LNCAP (cell line): ENCODE data around the gene EPB41L1.

Source experiments
- TF ChIP-seq, protein P1 (sequence below): fragments of 450-650 bp; IDR thresholded peaks from 2 replicates; pipeline ENCODE4 v1.5.1; 2017; ENCODE audit warnings: mild to moderate bottlenecking

EPB41L1 gene

DNA sequence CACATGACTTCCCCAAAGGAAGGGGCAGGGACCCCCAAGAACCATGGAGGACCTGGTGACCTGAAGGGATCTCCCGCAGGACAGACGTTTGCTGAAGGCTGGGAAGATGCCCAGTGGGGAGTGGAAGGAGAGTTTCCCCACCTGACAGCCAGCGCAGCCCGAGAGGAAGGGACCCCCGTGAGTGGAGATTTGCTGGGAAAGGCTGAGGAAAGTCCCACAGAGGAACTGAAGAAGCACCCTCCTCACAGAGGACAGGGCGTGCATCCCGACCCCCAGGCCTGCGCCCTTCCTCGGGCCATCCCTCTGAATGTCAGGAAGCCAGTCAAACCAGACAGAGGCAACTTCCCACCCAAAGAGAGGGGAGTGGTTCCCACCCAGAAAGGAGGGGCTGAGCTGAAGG lies 52.1 kb downstream of the EPB41L1 start:
- TF ChIP-seq, protein P1, sequence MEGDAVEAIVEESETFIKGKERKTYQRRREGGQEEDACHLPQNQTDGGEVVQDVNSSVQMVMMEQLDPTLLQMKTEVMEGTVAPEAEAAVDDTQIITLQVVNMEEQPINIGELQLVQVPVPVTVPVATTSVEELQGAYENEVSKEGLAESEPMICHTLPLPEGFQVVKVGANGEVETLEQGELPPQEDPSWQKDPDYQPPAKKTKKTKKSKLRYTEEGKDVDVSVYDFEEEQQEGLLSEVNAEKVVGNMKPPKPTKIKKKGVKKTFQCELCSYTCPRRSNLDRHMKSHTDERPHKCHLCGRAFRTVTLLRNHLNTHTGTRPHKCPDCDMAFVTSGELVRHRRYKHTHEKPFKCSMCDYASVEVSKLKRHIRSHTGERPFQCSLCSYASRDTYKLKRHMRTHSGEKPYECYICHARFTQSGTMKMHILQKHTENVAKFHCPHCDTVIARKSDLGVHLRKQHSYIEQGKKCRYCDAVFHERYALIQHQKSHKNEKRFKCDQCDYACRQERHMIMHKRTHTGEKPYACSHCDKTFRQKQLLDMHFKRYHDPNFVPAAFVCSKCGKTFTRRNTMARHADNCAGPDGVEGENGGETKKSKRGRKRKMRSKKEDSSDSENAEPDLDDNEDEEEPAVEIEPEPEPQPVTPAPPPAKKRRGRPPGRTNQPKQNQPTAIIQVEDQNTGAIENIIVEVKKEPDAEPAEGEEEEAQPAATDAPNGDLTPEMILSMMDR, result no peak

DNA sequence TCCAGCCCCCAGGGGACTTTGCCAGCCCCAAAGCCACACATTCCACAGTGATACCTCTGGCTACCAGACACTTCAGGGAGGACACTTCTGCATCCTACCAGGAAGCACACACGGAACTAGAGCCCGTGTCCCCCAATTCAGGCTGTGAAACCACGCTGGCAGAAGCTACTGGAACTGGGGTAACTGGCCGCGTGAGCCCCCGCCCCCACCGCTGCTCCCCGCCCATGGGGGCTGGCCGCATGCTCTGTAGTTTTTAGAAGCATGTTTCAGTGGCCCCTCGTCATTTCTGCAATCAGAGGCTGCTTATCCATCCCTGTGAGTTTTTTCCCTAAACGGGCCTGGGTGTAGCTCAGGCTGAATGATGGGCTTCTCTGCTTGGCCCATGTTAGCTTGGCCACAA lies 53.1 kb downstream of the EPB41L1 start:
- TF ChIP-seq, protein P1, result no peak

DNA sequence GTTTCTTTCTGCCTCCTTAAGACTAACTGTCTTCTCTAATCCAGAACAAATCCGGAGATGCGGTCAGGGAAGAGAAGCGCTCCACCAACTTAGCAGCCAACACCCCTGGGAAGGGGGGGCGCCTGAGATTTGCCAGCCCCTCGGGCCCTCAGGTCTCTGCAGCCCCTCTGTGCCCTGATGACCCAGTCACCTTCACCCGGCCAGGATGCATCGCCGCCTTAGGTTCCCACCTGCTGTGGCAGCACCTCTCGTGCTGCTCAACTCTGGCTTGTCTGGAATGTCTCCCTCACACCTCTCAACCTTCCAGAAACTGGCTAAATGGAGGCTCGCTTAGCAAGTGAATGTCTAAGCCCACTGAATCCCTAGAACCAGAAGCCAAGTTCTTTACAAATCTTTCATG lies 53.7 kb downstream of the EPB41L1 start:
- TF ChIP-seq, protein P1, result no peak

DNA sequence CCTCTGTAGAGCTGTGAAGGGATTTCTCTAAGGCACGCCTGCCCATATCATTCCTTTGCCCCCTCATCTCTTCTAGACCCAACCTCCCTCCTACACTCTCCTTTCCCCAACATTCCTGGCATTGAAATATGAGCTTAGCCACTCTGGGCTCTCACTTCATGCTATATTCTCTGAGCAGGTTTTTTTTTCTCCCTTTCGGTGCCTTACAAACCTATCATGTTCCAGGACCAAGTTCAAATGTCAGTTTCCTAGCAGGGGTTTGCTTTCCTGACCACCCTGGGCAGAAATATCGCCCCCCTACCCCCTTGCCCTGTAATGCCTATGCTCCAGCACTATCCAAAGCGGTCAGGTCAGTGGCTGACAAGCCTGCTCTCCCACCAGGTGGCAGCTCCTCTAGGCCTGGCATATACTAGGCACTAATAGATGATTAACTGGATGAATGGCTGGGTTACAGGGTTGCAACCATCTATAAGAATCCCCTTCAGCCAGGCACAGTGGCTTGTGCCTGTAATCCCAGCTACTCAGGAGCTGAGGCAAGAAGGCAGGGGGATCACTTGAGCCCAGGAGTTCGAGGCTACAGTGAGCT lies 56.0 kb downstream of the EPB41L1 start:
- TF ChIP-seq, protein P1, result no peak

DNA sequence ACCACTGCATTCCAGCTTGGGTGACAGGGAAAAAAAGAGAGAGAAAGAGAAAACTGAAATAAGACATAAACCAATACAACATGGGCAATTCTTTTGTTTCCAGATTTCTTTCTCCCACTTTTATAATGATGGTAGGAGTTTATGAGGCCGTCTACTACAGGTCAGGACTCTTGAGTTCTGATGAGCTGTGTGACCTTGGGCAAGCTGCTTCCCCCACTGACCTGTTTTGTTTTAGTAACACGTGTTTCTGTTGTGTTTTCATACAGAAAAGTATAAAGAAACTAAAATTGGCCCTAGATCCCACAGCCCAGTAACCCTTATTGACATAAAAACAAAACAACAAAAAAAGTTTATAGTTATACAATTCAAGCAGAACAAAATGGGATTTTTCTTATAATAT lies 58.8 kb downstream of the EPB41L1 start:
- TF ChIP-seq, protein P1, result no peak

DNA sequence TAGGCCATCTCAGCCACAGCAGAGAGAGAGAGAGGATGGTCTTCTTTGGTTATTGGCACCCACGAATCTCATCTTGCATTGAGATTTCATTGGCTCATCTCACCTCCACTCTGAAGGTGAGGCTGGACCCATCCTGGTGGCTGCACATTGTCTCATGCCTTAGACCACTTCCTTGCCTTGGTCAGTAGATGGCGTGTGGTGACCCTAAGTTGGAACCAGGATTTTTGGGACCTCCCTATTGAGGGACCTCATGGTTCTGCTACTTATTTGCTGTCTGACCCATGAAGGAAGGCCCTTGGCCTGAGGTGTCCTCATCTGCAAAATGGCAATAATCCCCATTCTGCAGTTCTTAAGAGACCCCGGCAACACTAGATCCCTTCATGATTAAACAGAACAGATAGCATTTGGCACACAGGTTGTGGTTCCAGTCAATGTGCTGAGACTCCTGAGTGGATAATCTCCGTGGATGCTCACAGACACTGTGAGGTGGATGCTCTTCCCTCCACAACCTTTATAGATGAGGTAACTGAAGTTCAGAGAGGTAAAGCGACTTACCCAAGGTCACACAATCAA lies 60.2 kb downstream of the EPB41L1 start:
- TF ChIP-seq, protein P1, result peak; percentile 53

DNA sequence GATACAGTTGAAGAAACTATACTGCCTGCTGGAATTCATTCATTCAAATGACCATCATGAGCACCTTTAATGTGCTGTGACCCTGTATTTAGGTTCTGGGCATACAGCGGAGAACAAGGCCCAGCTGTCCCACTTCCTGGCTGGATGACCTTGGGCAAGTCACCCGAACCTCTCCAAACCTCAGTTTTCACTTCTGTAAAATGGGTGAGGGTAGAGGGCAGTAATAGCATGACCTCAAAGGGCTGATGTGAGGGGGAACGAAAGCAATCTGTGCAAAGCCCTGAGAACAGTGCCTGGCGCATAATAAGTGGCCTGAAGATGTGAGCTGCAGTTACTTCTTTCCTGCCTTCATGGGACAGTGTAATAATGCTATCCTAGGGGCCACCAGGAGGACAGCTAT lies 61.2 kb downstream of the EPB41L1 start:
- TF ChIP-seq, protein P1, result no peak
